ENCODE results near the gene TRPT1. TPM values are rescaled to one million over a fixed set of nuclear protein-coding genes. Genes with fewer than 3 reads are reported as not detected.

Gene TRPT1
- total and polyA plus RNA-seq, 2 of the 4 experiments (the other 2 are of a cell fraction) = 63.2 to 81.9 TPM

DNA sequence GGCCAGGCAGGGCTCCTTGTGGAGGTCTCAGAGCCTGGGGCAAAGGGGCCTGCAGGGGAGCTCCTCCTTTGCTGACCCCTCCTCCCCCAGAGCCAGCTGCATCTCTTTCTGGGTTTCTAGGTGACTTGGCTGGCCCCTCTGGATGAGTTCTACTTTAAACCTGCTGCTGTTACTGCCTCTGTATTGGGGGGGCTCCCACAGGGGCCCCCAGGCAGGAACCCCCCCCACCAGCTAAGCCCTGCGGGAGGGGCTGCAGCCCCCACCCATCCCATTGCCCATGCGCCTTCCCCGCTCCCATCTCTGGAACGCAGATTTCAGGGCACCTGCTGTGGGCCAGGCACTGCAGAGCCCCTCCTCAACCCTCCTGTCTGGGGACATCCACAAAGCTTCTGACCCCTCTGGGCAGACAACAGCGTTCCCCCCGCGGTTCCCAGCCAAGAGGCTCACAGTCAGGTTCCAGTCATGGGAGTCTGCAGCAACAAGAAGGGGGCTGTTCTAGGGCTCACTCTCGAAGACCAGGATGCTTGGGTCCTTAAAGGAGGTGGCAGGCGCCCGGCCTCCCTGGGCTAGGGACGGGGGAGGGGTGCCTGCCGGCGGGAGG, 24.5 kb upstream of the TRPT1 start (continued):
- TF ChIP-seq ELK1 (IDR thresholded peaks at IDR 0.05; ENCODE audit: borderline replicate concordance, low read depth, low read length) = no peak
- TF ChIP-seq USF2 (IDR thresholded peaks at IDR 0.05; ENCODE audit: low read depth, low read length) = no peak

Data from IMR-90 (cell line).